Hematopoietic multipotent progenitor cell (in vitro differentiated cells): ENCODE data around the gene APLP2. TPM values are rescaled to one million over a fixed set of nuclear protein-coding genes. Genes with fewer than 3 reads are reported as not detected.

Experiments used
- DNase-seq, 3 donors: peaks; one replicate each; pipeline ENCODE4 v3.0.0-alpha.2; 2011 to 2015; ENCODE audit warnings: low read depth in 2 of 3, low spot score in 2 of 3
- total RNA-seq: library from RNA; depleted of rRNA; stranded (reverse); fragments of >200 nt; gene quantifications from one replicate; pipeline ENCODE4 v1.2.3, GENCODE V29; 2012

Gene APLP2
- total RNA-seq, 1 donor: 337 TPM

GRCh38 chr11:130141561-130142341, 72.1 kb downstream of the APLP2 start:
- no peak for DNase-seq

- no peak for DNase-seq
Observed at GRCh38 chr11:130144141-130144540, 74.4 kb downstream of the APLP2 start.

DNA sequence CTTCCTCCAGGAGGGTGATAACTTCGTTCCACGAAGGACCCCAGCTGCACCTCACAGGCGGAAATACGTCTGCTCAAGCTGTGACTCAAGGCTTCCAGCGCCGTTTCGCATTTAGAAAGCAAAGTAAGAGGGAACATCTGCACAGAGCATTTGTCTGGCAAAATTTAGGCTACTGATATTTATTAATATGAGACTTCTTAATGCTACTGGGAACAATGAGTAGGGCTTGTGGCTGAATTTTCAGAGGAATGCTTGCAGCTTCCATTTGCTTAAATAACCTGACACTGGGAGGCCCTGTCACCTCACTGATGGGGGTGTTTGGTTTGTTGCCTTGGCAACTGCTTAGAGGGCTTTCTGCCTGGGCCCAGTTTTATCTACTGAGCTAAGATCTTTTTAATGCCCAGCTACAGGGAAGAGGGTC, 75.2 kb downstream of the APLP2 start:
- DNase-seq: no peak

DNA sequence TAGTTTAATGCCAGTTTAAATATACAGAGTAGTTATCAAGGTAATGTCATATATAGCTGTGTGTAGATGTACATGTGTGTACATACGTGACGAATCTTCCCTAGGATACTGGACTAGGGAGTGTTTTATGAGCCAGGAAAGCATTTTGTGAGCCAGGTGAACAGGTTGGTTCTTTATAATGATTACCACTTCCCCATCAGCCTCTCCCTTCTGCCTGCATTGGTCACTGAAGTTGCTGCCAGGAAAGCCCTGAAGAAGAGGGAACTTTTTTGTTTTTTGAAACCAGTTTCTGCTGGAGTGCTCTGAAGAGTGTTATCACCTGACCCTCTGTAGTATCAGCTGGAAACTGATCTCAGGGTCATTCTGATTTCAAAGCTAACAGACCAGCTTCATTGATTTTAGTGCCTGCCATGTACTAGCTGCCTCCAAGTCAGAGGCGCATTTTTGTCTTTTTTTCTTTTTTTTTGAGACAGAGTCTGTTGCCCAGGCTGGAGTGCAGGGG, 75.7 kb downstream of the APLP2 start:
- DNase-seq: no peak

GRCh38 chr11:130145975-130146776, 76.5 kb downstream of the APLP2 start:
- no peak for DNase-seq

GRCh38 chr11:130146796-130147195, 77.1 kb downstream of the APLP2 start:
- DNase-seq: peak in 2 of 3 donors; percentile 71 to 90

GRCh38 chr11:130148796-130149326, 79.2 kb downstream of the APLP2 start:
- no peak for DNase-seq

DNA sequence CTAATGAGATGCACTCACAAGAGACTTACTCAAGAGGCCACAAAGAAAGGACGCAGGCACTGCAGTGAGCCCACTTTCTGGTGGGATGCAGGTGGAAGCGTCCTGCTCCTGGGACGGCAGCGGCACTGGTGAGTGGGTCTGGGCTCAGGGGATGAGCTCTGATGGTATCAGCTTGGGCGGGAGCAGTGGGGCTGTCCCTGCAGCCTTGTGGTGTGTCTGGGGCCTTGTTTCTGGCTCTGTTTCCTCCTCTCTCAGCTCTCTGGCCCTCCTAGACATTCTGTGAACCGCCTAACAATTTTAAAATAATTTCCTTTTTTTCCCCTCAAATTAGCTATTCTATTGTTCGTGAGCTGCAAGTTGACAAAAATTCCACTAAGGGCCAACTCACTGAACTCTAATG, 81.1 kb downstream of the APLP2 start:
- no peak for DNase-seq

DNA sequence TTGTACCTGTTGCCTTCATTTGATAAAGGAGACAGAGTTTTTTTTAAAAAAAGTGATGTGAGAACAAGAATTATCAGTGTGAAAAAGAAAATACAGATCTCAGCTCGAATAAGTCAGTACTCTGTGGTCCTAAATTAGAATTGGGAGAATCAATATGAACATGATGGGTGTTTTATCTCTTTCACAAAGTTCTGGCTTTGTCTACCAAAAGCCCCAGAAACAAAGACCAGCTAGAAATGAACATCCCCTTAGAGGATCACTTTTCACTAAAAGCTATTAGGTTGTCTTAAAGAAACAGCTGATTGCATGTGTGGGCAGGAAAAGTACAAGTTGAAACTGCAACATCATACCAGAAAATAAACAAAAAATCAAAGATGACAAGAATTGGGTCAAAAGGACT, 81.5 kb downstream of the APLP2 start:
- DNase-seq: no peak

DNA sequence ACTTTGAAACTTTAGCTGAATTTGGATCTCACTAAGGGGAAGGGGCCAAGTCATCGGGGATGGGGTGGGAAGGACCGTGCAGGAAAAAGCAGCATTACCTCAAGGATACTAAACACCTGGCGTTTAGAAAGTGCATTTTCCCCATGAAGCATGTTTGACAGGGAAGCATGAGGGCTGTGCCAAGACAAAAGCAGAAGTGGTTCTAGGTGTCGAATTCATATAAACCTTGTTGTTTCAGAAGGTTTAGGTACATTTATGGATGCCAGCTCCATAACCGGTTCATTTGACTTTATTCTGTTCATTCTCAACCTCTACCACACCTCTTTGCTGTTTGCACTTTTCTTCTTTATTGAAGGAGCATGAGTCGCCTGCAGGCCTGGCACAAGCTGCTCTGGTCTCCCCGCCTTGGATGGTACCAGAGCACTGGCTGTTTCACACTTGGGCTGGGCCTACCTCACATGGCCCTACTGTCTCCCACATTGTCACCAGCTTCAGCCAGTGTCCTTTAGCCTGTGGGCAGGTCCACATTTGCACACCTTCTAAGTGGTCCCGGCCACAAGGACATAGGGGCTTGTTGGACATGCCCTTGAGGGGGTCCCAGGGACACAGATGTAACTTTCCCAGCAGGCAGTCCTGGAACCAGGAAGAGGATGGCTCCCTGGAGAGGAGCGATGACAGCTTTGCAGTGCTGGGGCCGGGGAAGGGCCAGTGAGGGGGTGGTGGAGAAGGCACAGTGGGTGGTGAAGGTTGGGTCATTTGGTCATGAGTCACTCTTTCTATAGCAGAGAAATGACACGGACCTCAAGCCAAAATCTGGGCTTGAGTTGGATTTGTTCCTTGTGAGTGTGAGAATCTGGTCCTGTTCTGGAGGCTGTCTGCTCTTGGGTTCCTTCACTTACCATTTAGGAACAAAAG, 86.7 kb downstream of the APLP2 start:
- DNase-seq: no peak

DNA sequence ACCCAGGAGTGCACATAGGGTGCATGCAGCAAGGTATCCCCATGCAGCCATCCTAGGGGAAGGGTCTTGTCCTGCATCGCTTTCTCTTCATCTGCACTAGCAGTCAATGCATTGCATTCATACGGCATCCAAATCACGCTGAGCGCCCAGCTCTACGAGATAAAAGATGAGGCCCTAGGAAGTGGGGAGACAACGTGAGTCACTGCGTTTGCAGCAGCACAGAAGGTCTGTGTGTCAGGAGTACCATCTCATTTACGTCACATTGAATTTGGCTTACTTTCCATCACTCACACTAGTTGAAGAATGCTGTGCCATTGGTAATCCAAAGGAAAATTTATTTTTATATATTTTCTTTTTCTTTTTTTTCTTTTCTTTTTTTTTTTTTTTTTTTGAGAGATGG, 87.4 kb downstream of the APLP2 start:
- DNase-seq: no peak

- no peak for DNase-seq
Observed at GRCh38 chr11:130157840-130158239, 88.1 kb downstream of the APLP2 start.

GRCh38 chr11:130159139-130159538, 89.4 kb downstream of the APLP2 start:
- DNase-seq: no peak

GRCh38 chr11:130159657-130160497, 90.2 kb downstream of the APLP2 start, which contains the start of gene ST14:
Gene ST14 (plus strand): TSS chr11:130159782. CDS start chr11:130159980, 198 bp downstream.
- DNase-seq: peak in 2 of 3 donors; percentile 32 to 37

DNA sequence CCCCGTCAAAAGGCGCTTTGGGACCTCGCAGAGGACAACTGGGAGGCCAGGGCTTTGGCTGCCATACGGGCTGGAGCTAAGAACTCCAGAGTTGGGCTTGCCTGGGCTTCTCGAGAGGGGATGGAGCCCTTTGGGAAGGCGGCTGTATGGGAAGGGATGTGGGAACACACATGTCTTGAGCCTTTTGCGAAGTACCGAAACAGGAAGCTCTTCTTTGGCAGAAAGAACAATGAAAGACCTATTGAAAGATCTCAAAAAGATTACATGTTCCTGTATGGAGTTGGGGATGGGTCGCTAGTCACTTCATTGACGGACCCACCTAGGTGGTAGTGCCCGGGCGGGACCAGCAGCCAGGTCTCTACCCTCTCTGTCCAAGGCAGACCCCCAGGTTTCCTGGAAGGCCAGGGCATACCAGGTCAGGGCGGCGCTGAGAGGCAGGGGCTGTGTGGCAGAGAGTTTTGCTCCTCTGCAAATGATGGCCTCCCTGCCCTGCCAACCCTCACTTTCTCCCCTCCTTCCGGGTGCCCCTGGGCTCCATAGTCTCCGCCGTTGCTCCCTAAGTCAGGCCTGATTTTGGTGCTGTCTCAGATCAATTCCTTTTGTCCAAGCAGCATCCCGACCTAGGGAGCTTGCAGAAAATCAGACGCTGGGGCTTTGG, 90.9 kb downstream of the APLP2 start:
- peak in 1 of 3 donors; percentile 19 for DNase-seq

- DNase-seq: no peak
Observed at GRCh38 chr11:130161441-130162145, 91.9 kb downstream of the APLP2 start.

- DNase-seq: no peak
Observed at GRCh38 chr11:130162733-130163132, 93.0 kb downstream of the APLP2 start.
